Activated T-cell treated with anti-CD3 and anti-CD28 coated beads, Interleukin-2, amount 50 U/mL, for 24 hours (primary cell): ENCODE measurements around the gene KRT33A.

Experiments
- DNase-seq: peaks from one replicate; pipeline ENCODE4 v3.0.0-alpha.2; 2020
- H3K27ac Mint-ChIP-seq: 2 replicates; pipeline ENCODE4 v1.8.0; 2020; ENCODE audit warnings: mild to moderate bottlenecking, mixed read lengths
- H3K27me3 Mint-ChIP-seq: 2 replicates; pipeline ENCODE4 v1.8.0; 2020; ENCODE audit warnings: mixed read lengths
- H3K36me3 Mint-ChIP-seq: 2 replicates; pipeline ENCODE4 v1.8.0; 2020; ENCODE audit warnings: low read depth, mixed read lengths
- H3K4me1 Mint-ChIP-seq: 2 replicates; pipeline ENCODE4 v1.8.0; 2020; ENCODE audit warnings: low read depth, mixed read lengths
- H3K4me3 Mint-ChIP-seq: 2 replicates; pipeline ENCODE4 v1.8.0; 2020; ENCODE audit warnings: mild to moderate bottlenecking, moderate library complexity, mixed read lengths
- H3K9me3 Mint-ChIP-seq: 2 replicates; pipeline ENCODE4 v1.8.0; 2020; ENCODE audit warnings: mixed read lengths

Gene KRT33A

DNA sequence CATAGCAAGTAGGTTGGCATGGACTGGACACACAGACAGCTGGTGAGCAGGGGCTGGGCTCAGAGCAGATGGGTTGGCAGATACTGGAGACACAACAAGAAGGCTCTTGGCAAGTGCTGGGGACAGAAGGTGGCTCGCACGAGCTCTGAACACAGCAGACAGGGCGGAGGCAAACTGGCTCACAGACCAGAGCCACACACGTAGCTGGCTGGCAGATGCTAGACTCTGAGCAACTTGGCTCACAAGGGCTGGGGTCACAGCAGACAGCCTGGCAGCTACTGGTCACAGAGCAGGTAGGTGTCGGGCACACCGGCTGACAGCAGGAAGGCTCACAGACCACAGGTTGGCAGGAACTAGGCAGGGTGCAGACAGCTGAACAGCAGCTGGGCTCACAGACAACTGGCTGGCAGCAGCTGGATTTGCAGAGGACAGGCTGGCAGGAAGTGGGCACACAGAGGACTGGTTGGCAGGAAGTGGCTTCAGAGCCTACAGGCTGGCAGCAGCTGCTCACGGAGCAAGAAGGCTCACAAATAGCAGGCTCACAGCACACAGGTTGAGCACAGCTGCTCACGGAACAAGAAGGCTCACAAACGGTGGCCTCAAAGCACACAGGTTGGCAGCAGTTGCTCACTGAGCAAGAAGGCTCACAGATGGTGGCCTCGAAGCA, 42.2 kb downstream of the KRT33A start:
- peak overlapping the region; percentile 82 for H3K27ac Mint-ChIP-seq
- no peaks in the 10 kb centered on the region for H3K36me3 Mint-ChIP-seq
- H3K27me3 Mint-ChIP-seq, result no peaks in the 10 kb centered on the region
- no peaks in the 10 kb centered on the region for H3K9me3 Mint-ChIP-seq
- DNase-seq, result peak; percentile 69
- H3K4me3 Mint-ChIP-seq, result peak overlapping the region; percentile 38
- peaks cover 50% of the 10 kb centered on the region for H3K4me1 Mint-ChIP-seq

DNA sequence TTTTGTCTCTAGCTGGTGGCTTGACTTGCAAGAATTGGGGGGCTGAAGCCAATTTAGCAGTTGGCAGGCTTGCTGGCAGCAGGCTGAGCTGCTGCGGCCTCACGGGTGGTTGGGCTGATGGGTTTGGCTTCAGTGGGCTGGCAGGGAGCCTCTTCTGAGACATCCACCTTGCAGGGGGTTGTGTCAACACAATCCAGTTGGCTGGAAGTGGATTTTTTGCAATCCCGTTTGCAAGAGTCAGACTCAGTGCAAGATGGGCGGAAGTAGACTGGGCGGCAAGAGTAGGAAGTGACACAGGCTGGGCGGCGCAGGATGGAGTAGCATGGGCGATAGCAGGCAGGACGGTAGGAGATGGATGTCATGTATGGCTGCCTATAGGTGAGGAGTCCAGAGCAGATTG, 43.0 kb downstream of the KRT33A start:
- no peaks in the 10 kb centered on the region for H3K9me3 Mint-ChIP-seq

DNA sequence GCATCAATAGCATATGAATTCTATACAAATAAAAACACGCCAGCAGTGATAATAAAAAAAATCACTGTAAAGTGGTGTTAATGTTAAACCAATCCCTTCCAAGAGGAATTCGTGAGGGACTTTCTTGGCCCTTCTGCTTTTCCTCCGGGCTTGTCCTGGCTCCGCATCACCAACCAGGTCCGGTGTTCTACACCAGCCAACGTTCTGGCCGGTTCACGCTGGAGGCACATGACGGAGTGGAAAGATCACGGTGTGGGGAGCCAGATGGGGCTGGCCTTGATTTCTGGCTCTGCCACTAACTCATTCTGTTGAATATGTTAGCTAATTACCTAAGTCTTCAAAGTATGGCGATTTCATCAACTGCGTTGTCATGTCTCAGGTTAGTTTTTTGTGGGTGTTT, 46.5 kb downstream of the KRT33A start:
- H3K27ac Mint-ChIP-seq, result no peak overlapping the region
- H3K4me1 Mint-ChIP-seq, result peaks cover 36% of the 10 kb centered on the region
- H3K36me3 Mint-ChIP-seq, result no peaks in the 10 kb centered on the region
- peaks cover 13% of the 10 kb centered on the region for H3K9me3 Mint-ChIP-seq
- no peak for DNase-seq
- H3K4me3 Mint-ChIP-seq, result no peak overlapping the region
- no peaks in the 10 kb centered on the region for H3K27me3 Mint-ChIP-seq

More for the DNA sequence above, 43.0 kb downstream of the KRT33A start:
- Mint-ChIP-seq H3K4me3 (no peak overlapping the region), H3K4me1 (peaks cover 50% of the 10 kb centered on the region), H3K27me3 (no peaks in the 10 kb centered on the region), H3K36me3 (no peaks in the 10 kb centered on the region), H3K27ac (peak overlapping the region; percentile 82)
- DNase-seq, result no peak

DNA sequence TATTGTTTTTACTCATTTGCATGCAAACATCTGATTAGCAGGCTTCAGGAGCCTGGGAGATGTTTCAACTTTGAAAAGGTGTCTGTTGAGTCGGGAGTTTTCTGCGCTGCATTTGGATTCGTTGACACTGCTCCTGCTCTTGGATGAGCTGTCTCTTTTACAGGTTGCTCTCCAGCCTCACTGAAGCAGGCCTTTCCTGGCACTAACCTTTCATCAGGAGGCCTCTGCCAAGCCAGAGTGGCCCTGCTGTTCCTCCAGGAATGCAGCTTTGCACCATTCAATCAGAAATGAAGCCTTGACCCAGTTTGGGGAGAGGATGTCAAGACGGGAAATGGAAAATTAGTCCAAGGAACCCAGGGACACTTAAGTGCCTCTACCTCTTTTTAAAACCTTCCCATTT, 47.6 kb downstream of the KRT33A start:
- Mint-ChIP-seq H3K4me3 (no peak overlapping the region), H3K36me3 (no peaks in the 10 kb centered on the region), H3K9me3 (peaks cover 13% of the 10 kb centered on the region), H3K27me3 (no peaks in the 10 kb centered on the region), H3K27ac (no peak overlapping the region), H3K4me1 (peaks cover 25% of the 10 kb centered on the region)
- DNase-seq, result no peak

DNA sequence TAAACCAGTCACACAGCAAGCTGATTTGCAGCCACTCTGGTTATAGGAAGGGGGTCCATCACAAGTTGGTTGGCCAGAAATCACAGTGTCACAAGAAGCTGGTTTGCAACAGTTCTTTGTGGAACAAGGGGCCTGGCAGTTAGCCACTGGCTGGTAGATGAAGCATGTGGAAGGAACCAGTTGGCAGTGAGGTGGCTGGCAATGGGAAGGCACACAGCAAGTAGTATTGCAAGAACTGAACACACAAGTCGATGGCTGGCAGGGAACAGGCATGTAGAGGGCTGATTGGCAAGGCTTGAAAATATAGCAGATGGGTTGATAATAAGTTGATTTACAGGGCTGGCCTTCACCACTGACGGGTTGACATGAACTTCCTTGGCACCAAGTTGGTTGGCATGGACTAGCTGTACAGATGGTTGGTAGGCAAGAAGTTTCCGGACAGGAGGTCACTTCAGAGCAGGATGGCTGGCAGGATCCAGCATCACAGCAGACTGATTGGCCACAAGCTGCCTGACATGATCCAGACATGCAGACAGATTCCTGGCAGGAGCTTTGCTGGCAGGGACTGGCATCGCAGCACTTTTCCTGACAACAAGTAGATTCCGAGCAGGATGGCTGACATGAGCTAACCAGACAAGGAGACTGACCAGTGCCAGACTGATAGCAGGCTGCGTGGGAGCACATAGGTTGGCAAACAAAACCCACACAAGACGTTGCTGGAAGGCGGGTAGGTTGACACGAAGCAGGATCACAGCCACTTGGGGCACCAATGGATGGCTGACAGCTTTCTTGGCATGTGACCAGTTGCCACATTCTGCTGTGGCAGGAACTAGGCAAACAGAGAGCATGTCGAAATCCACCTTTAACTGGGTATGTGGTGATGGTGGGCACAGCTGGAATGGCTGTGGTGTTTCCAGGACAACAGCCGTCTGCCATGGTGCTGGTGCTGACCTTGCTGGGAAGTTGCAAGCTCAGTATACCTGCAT, 48.4 kb downstream of the KRT33A start, which contains the start of gene KRTAP29-1:
Gene KRTAP29-1, minus strand, starts transcription at position 936 of the 986 bp plus-strand sequence. Its CDS starts 0 bp downstream, at position 936.
- Mint-ChIP-seq H3K9me3 (peaks cover 13% of the 10 kb centered on the region), H3K36me3 (no peaks in the 10 kb centered on the region), H3K4me1 (peaks cover 17% of the 10 kb centered on the region), H3K27ac (no peak within 1 kb of the TSS), H3K4me3 (no peak within 1 kb of the TSS), H3K27me3 (no peaks in the 10 kb centered on the region)
- DNase-seq, result no peak

DNA sequence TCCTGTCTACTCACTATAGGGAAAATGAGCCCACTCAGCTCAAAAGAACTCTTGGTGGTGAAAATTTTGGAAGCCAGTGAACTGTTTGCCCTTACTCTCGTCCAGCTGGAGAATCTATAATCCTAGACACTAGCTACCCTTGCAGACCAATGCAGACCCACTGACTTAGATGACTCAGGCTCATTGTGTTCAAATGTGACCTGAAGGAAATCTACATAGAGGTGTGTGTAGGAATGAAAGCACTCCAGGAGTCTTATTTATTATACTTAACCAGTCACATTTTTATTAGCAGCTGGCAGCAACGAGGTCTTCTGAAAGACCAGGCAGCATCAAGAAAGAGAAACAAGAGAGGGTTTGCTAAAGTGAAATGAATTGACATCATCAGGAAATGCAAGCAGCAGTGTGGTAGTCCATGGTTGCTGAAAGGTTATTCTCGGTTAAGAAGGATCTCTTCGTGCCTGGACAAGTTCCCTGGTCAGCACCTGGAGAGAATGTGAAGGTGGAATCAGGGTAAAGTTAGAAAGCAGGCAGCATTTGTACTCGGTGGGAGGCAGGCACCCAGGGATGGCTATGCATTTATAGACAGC, 49.3 kb downstream of the KRT33A start:
- Mint-ChIP-seq H3K27me3 (no peaks in the 10 kb centered on the region), H3K4me1 (peaks cover 9% of the 10 kb centered on the region), H3K36me3 (no peaks in the 10 kb centered on the region), H3K27ac (no peak overlapping the region), H3K9me3 (peaks cover 13% of the 10 kb centered on the region), H3K4me3 (no peak overlapping the region)
- DNase-seq, result no peak

DNA sequence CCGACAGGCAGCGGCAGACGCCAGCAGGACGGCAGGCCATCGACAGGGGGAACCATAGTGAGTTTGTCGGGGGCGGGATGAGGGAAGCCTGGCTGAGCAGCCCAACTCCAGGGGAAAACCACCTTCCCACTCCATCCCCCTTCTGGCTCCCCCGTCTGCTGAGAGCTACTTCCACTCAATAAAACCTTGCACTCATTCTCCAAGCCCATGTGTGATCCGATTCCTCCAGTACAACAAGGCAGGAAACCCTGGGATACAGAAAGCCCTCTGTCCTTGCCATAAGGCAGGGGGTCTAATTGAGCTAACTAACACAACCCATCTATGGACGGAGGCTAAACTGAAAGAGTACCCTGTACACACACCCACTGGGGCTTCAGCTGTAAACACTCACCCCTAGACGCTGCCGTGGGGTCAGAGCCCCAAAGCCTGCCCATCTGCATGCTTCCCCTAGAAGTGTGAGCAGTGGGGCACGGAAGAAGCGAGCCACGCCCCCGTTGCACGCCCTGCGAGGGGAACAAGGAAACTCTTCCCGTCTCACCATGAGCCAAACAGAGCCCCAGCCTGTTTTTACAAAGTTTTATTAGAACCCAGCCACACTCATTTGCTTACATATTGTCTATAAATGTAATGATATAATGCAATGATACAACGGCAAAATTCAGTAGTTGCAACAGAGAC, 52.0 kb downstream of the KRT33A start:
- no peak for DNase-seq
- Mint-ChIP-seq H3K36me3 (no peaks in the 10 kb centered on the region), H3K4me3 (no peak overlapping the region), H3K4me1 (peaks cover 9% of the 10 kb centered on the region), H3K27ac (no peak overlapping the region), H3K27me3 (no peaks in the 10 kb centered on the region), H3K9me3 (peaks cover 13% of the 10 kb centered on the region)

DNA sequence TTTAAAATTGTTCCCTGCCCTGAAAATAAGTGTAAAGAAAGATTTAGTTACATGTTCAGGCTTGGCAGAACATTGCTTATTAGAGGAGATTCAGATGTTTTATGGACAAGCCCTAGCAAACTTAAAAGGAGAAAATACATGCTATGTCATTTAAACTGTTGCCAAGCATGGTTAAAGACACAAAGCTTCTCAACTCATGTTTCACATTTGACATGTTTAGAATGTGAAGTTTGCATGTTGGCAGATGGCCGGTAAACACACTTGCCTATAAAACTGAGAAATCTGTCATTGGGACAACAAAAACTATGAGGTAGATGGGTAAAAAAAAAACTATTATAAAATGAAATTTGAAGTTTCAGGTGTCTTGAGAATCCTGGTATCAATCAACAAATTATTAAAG, 53.8 kb downstream of the KRT33A start:
- peaks cover 10% of the 10 kb centered on the region for H3K9me3 Mint-ChIP-seq
- peaks cover 6% of the 10 kb centered on the region for H3K4me1 Mint-ChIP-seq
- no peak for DNase-seq
- H3K36me3 Mint-ChIP-seq, result no peaks in the 10 kb centered on the region
- no peak overlapping the region for H3K4me3 Mint-ChIP-seq
- H3K27ac Mint-ChIP-seq, result no peak overlapping the region
- no peaks in the 10 kb centered on the region for H3K27me3 Mint-ChIP-seq
